ENCODE data around the gene PARD6G. TPM values are rescaled to one million over a fixed set of nuclear protein-coding genes. Genes with fewer than 3 reads are reported as not detected.

Gene PARD6G
- total RNA-seq, 1 experiment from 2014 or later: 5.4 TPM

DNA sequence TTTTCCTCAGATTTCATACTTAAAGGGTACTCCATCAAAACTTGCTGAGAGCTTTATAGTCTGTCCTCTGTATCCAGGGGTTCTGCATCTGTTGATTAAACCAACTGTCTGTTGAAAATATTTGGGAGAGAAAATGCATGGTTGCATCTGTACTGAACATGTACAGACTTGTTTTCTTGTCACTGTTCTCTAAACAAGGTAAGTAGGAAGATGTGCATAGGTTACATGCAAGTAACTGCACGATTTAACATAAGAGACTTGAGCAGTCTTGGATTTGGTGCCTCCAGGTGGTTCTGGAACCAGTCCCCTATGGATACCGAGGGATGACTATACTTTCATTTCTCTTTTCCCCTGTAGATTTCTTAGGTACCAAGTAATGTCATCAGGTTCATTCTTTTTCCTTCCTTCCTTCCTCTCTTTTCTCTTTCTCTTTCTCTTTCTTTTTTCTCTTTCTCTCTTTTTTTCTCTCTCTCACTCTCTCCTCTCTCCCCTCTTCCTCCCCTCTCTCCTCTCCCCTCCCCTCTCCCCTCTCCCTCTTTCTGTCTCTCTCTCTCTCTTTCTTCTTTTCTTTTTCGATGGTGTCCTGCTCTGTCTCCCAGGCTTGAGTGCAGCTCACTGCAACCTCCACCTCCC, 115.0 kb downstream of the PARD6G start:
- CTCF ChIA-PET: interaction anchor here (0.6 kb wide), 1 partner anchor 77 kb away, joined by 3 read pairs; no protein-coding TSS in a partner anchor
- Histone ChIP-seq H3F3A (ENCODE audit: low read length, unreplicated experiment) (no peaks in the 10 kb centered on the region), H3K9ac (ENCODE audit: low read length) (no peak overlapping the region), H3K27me3 (ENCODE audit: low read length) (no peaks in the 10 kb centered on the region), H3K36me3 (ENCODE audit: low read depth, low read length) (peaks cover 45% of the 10 kb centered on the region), H3K4me1 (ENCODE audit: insufficient read depth, low read length) (no peaks in the 10 kb centered on the region), H3K27ac (ENCODE audit: low read length) (no peak overlapping the region), H4K20me1 (ENCODE audit: low read length) (peaks cover 27% of the 10 kb centered on the region), H3K4me2 (ENCODE audit: low read length) (no peak overlapping the region), H3K9me2 (replicated peaks; ENCODE audit: low read length) (no peaks in the 10 kb centered on the region), H3K9me3 (ENCODE audit: low read length) (no peaks in the 10 kb centered on the region), H3K79me2 (ENCODE audit: low read length) (peaks cover 66% of the 10 kb centered on the region), H2AFZ (ENCODE audit: low read length) (no peak overlapping the region), H3K4me3 (ENCODE audit: low read length) (no peak overlapping the region)
- no peak for DNase-seq
- BruUV-seq (replicated peaks): no TSS peak
- intact Hi-C loops (cut with micrococcal nuclease): no loop called here
- POLR2A ChIA-PET (ENCODE audit: unreplicated experiment): no interaction called here
- ATAC-seq: no peak
- TF ChIP-seq EZH2 (IDR thresholded peaks at IDR 0.05; ENCODE audit: low read length, unreplicated experiment) (no peak), EZH2phosphoT487 (IDR thresholded peaks at IDR 0.05; ENCODE audit: borderline replicate concordance, low read length) (no peak)
- TF ChIP-seq, protein P1, sequence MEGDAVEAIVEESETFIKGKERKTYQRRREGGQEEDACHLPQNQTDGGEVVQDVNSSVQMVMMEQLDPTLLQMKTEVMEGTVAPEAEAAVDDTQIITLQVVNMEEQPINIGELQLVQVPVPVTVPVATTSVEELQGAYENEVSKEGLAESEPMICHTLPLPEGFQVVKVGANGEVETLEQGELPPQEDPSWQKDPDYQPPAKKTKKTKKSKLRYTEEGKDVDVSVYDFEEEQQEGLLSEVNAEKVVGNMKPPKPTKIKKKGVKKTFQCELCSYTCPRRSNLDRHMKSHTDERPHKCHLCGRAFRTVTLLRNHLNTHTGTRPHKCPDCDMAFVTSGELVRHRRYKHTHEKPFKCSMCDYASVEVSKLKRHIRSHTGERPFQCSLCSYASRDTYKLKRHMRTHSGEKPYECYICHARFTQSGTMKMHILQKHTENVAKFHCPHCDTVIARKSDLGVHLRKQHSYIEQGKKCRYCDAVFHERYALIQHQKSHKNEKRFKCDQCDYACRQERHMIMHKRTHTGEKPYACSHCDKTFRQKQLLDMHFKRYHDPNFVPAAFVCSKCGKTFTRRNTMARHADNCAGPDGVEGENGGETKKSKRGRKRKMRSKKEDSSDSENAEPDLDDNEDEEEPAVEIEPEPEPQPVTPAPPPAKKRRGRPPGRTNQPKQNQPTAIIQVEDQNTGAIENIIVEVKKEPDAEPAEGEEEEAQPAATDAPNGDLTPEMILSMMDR (conservative IDR thresholded peaks at IDR 0.05; ENCODE audit: low read depth, low read length): no peak

- ATAC-seq (no peak), DNase-seq (no peak)
- TF ChIP-seq EZH2 (IDR thresholded peaks at IDR 0.05; ENCODE audit: low read length, unreplicated experiment) (no peak), EZH2phosphoT487 (IDR thresholded peaks at IDR 0.05; ENCODE audit: borderline replicate concordance, low read length) (no peak)
- TF ChIP-seq, protein P1 (conservative IDR thresholded peaks at IDR 0.05; ENCODE audit: low read depth, low read length): no peak
- no peaks in the 10 kb centered on the region for H3F3A ChIP-seq (ENCODE audit: low read length, unreplicated experiment)
- no peaks in the 10 kb centered on the region for H3K4me1 ChIP-seq (ENCODE audit: insufficient read depth, low read length)
- no peak overlapping the region for H2AFZ ChIP-seq (ENCODE audit: low read length)
- no peak overlapping the region for H3K9ac ChIP-seq (ENCODE audit: low read length)
- CTCF ChIA-PET: no interaction called here
- H4K20me1 ChIP-seq (ENCODE audit: low read length): peaks cover 39% of the 10 kb centered on the region
- H3K9me2 ChIP-seq (replicated peaks; ENCODE audit: low read length): no peaks in the 10 kb centered on the region
- POLR2A ChIA-PET (ENCODE audit: unreplicated experiment): no interaction called here
- H3K27me3 ChIP-seq (ENCODE audit: low read length): no peaks in the 10 kb centered on the region
- no peak overlapping the region for H3K4me2 ChIP-seq (ENCODE audit: low read length)
- H3K36me3 ChIP-seq (ENCODE audit: low read depth, low read length): peaks cover 39% of the 10 kb centered on the region
- H3K27ac ChIP-seq (ENCODE audit: low read length): no peak overlapping the region
- H3K9me3 ChIP-seq (ENCODE audit: low read length): no peaks in the 10 kb centered on the region
- BruUV-seq (replicated peaks): no TSS peak
- no peak overlapping the region for H3K4me3 ChIP-seq (ENCODE audit: low read length)
- H3K79me2 ChIP-seq (ENCODE audit: low read length): peaks cover 84% of the 10 kb centered on the region
- intact Hi-C loops (cut with micrococcal nuclease): no loop called here
Observed at GRCh38 chr18:80130555-80130954, 116.8 kb downstream of the PARD6G start.

GRCh38 chr18:80129672-80130367, 117.5 kb downstream of the PARD6G start:
- no peaks in the 10 kb centered on the region for H3K4me1 ChIP-seq (ENCODE audit: insufficient read depth, low read length)
- no peak overlapping the region for H3K4me2 ChIP-seq (ENCODE audit: low read length)
- no peaks in the 10 kb centered on the region for H3K9me2 ChIP-seq (replicated peaks; ENCODE audit: low read length)
- H3K4me3 ChIP-seq (ENCODE audit: low read length): no peak overlapping the region
- ATAC-seq (no peak), DNase-seq (no peak)
- no peaks in the 10 kb centered on the region for H3F3A ChIP-seq (ENCODE audit: low read length, unreplicated experiment)
- H2AFZ ChIP-seq (ENCODE audit: low read length): no peak overlapping the region
- peaks cover 88% of the 10 kb centered on the region for H3K79me2 ChIP-seq (ENCODE audit: low read length)
- peaks cover 32% of the 10 kb centered on the region for H3K36me3 ChIP-seq (ENCODE audit: low read depth, low read length)
- no peak overlapping the region for H3K27ac ChIP-seq (ENCODE audit: low read length)
- intact Hi-C loops (cut with micrococcal nuclease): no loop called here
- ChIA-PET POLR2A (ENCODE audit: unreplicated experiment) (no interaction called here), CTCF (no interaction called here)
- no peak overlapping the region for H3K9ac ChIP-seq (ENCODE audit: low read length)
- TF ChIP-seq EZH2 (IDR thresholded peaks at IDR 0.05; ENCODE audit: low read length, unreplicated experiment) (no peak), EZH2phosphoT487 (IDR thresholded peaks at IDR 0.05; ENCODE audit: borderline replicate concordance, low read length) (no peak)
- TF ChIP-seq, protein P1 (conservative IDR thresholded peaks at IDR 0.05; ENCODE audit: low read depth, low read length): no peak
- H3K9me3 ChIP-seq (ENCODE audit: low read length): no peaks in the 10 kb centered on the region
- peaks cover 38% of the 10 kb centered on the region for H4K20me1 ChIP-seq (ENCODE audit: low read length)
- no peaks in the 10 kb centered on the region for H3K27me3 ChIP-seq (ENCODE audit: low read length)
- no TSS peak for BruUV-seq (replicated peaks)

Data from PC-3 (cell line).